ENCODE results near the gene DZANK1. TPM values are rescaled to one million over a fixed set of nuclear protein-coding genes. Genes with fewer than 3 reads are reported as not detected.

DZANK1 gene
- total and polyA plus RNA-seq, 2 of the 8 experiments (the other 6 are each of a cell fraction or from before 2014, with no cell fraction given): 8.0 to 9.9 TPM

DNA sequence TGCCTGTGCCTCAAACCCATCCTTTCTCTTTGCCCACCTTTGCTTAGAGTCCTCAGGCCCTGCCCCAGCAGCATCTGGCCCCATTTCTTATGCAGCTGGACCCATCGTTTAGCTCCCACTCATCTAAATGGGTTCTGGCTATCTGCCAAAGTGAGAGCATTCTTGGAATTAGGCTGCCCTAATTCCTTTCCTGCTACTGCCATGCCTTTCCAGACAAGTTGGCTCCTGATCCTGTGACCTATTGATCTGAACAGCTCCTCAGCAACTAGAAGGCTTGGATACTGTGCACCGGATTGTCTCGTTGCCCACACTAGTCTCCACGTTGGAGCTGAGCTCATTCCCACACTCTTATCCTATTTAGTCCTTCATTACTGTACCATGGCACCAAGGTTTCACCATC lies 22.9 kb downstream of the DZANK1 start:
- Histone ChIP-seq H3K79me1 (ENCODE audit: low read depth, low read length) (no peaks in the 10 kb centered on the region), H3K36me3 (ENCODE audit: control insufficient read depth in 2 of 4, insufficient read depth in 4 of 4, low read length in 3 of 4) (no peaks in the 10 kb centered on the region), H2AK5ac (ENCODE audit: low read depth, low read length) (no peak overlapping the region), H3K4me1 (replicated peaks in 1 of 4; ENCODE audit: control insufficient read depth in 3 of 4, insufficient read depth in 4 of 4, low read length in 3 of 4) (no peaks in the 10 kb centered on the region), H2AFZ (ENCODE audit: low read length) (no peak overlapping the region), H2BK12ac (ENCODE audit: low read depth, low read length) (no peak overlapping the region), H4K91ac (replicated peaks; ENCODE audit: insufficient read length, low read length) (no peak overlapping the region), H3K79me2 (ENCODE audit: control insufficient read depth in 1 of 2, insufficient read depth in 2 of 2, low read length in 2 of 2) (no peaks in the 10 kb centered on the region), H3K27me3 (replicated peaks in 1 of 4; ENCODE audit: control insufficient read depth in 3 of 4, extremely low read depth in 1 of 4, insufficient read depth in 3 of 4, low read length in 3 of 4) (no peaks in the 10 kb centered on the region), H3K23me2 (ENCODE audit: low read depth, low read length) (no peaks in the 10 kb centered on the region), H3K56ac (replicated peaks; ENCODE audit: insufficient read length, low read depth, low read length) (no peak overlapping the region), H3K23ac (ENCODE audit: insufficient read length) (no peak overlapping the region), H3K9ac (replicated peaks in 1 of 4; ENCODE audit: extremely low read depth in 1 of 4, low read depth in 3 of 4, low read length in 3 of 4) (no peak overlapping the region; a peak in 1 of 7 replicates), H2BK20ac (ENCODE audit: low read length) (no peak overlapping the region), H3K4me2 (ENCODE audit: insufficient read depth in 1 of 2, low read depth in 2 of 2, low read length in 2 of 2) (no peak overlapping the region), H2BK5ac (ENCODE audit: low read depth, low read length) (no peak overlapping the region), H3K4me3 (ENCODE audit: extremely low read depth in 1 of 4, insufficient read depth in 2 of 4, low read depth in 3 of 4, low read length in 4 of 4) (no peak overlapping the region), H3K18ac (ENCODE audit: extremely low read depth, low read length) (no peak overlapping the region), H2BK15ac (ENCODE audit: low read length) (no peak overlapping the region), H3K4ac (replicated peaks; ENCODE audit: insufficient read length, low read depth, low read length) (no peak overlapping the region), H4K20me1 (replicated peaks in 1 of 2; ENCODE audit: control insufficient read depth in 1 of 2, insufficient read depth in 2 of 2, low read length in 2 of 2) (no peaks in the 10 kb centered on the region), H3K27ac (ENCODE audit: low read depth, low read length) (no peak overlapping the region), H4K8ac (ENCODE audit: extremely low read depth, insufficient read depth, low read length) (no peak overlapping the region), H3K9me3 (ENCODE audit: insufficient read depth in 2 of 2, low read depth in 1 of 2, low read length in 1 of 2) (no peaks in the 10 kb centered on the region), H2BK120ac (replicated peaks; ENCODE audit: low read depth, low read length) (no peak overlapping the region), H4K5ac (ENCODE audit: insufficient read length, low read depth, low read length) (no peak overlapping the region), H3K14ac (ENCODE audit: insufficient read length) (no peak overlapping the region)
- 90% methylated on average over 4 of the region's 4 CpGs; no CpG with 5 or more reads in 1 of the 2 experiments for WGBS, 2 experiments (ENCODE audit: extremely low coverage in 1 of 2, insufficient coverage in 1 of 2, insufficient read length in 1 of 2, insufficient replicate concordance in 2 of 2, low coverage in 1 of 2, low lambda C conversion rate in 2 of 2, missing lambda C conversion rate in 1 of 2)
- ChIA-PET CTCF (ENCODE audit: partially characterized antibody) (interaction anchor here (1.2 to 1.4 kb wide), 3 partner anchors 8 to 11 kb away, joined by 3 to 4 read pairs (median 3); no protein-coding TSS in a partner anchor), POLR2A (ENCODE audit: partially characterized antibody) (interaction anchor here (0.8 kb wide), 1 partner anchor 128 kb away, joined by 3 read pairs; no protein-coding TSS in a partner anchor)
- FAIRE-seq (no peak), DNase-seq (ENCODE audit: low read depth in 1 of 2, low spot score in 2 of 2) (no peak)
- no peak for TF ChIP-seq RXRA (IDR thresholded peaks at IDR 0.05; ENCODE audit: insufficient read depth, low read depth, low read length)
- no peak for TF ChIP-seq KDM1A (IDR thresholded peaks at IDR 0.05; ENCODE audit: borderline replicate concordance, low read length)
- no peak for TF ChIP-seq CTBP2 (IDR thresholded peaks at IDR 0.05; ENCODE audit: borderline replicate concordance, insufficient read depth, insufficient read length, low read length)
- TF ChIP-seq, protein P1, sequence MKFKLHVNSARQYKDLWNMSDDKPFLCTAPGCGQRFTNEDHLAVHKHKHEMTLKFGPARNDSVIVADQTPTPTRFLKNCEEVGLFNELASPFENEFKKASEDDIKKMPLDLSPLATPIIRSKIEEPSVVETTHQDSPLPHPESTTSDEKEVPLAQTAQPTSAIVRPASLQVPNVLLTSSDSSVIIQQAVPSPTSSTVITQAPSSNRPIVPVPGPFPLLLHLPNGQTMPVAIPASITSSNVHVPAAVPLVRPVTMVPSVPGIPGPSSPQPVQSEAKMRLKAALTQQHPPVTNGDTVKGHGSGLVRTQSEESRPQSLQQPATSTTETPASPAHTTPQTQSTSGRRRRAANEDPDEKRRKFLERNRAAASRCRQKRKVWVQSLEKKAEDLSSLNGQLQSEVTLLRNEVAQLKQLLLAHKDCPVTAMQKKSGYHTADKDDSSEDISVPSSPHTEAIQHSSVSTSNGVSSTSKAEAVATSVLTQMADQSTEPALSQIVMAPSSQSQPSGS (IDR thresholded peaks at IDR 0.05; ENCODE audit: low read length): no peak
- TF ChIP-seq FOSL1 (IDR thresholded peaks at IDR 0.05; ENCODE audit: insufficient read depth, low read depth, low read length): no peak
- TF ChIP-seq NANOG (IDR thresholded peaks at IDR 0.05; ENCODE audit: insufficient read depth, low read depth, low read length, poor library complexity, severe bottlenecking): no peak
- TF ChIP-seq, protein P2, sequence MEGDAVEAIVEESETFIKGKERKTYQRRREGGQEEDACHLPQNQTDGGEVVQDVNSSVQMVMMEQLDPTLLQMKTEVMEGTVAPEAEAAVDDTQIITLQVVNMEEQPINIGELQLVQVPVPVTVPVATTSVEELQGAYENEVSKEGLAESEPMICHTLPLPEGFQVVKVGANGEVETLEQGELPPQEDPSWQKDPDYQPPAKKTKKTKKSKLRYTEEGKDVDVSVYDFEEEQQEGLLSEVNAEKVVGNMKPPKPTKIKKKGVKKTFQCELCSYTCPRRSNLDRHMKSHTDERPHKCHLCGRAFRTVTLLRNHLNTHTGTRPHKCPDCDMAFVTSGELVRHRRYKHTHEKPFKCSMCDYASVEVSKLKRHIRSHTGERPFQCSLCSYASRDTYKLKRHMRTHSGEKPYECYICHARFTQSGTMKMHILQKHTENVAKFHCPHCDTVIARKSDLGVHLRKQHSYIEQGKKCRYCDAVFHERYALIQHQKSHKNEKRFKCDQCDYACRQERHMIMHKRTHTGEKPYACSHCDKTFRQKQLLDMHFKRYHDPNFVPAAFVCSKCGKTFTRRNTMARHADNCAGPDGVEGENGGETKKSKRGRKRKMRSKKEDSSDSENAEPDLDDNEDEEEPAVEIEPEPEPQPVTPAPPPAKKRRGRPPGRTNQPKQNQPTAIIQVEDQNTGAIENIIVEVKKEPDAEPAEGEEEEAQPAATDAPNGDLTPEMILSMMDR (IDR thresholded peaks at IDR 0.05; ENCODE audit: control extremely low read depth in 1 of 3, insufficient read depth in 1 of 3, low read depth in 1 of 3, low read length in 3 of 3): no peak
